BLaER1 treated with 17β-estradiol and CSF1 and Interleukin-3, amounts not matched to agents 10 nM and 100 nM (cell line): ENCODE data around the gene PLA2G4B.
A peak's percentile ranks its signal among the peaks of the same experiment; 100 is the strongest.
"Not testable (repeated sequence)": the region's sequence is repeated elsewhere in the genome, so short reads cannot be mapped to it uniquely, and the experiment has no call there.

ENCODE experiments used
- H3K27ac ChIP-seq, 11 experiments: shearing (Covaris generic); formaldehyde crosslinking; 2 replicates each; pipeline ENCODE4 v1.8.1; 2022
- H3K27me3 ChIP-seq, 11 experiments: shearing (Covaris generic); formaldehyde crosslinking; 2 replicates each; pipeline ENCODE4 v1.8.1; 2022
- H3K36me3 ChIP-seq, 11 experiments: shearing (Covaris generic); formaldehyde crosslinking; 2 replicates each; pipeline ENCODE4 v1.8.1; 2022
- H3K4me1 ChIP-seq, 10 experiments: shearing (Covaris generic); formaldehyde crosslinking; 2 replicates each; pipeline ENCODE4 v1.8.1; 2022
- H3K4me2 ChIP-seq, 11 experiments: shearing (Covaris generic); formaldehyde crosslinking; 2 replicates each; pipeline ENCODE4 v1.8.1; 2022
- H3K4me3 ChIP-seq, 10 experiments: shearing (Covaris generic); formaldehyde crosslinking; 2 replicates each; pipeline ENCODE4 v1.8.1; 2022
- H3K9ac ChIP-seq, 11 experiments: shearing (Covaris generic); formaldehyde crosslinking; 2 replicates each; pipeline ENCODE4 v1.8.1; 2022
- H3K9me3 ChIP-seq, 11 experiments: shearing (Covaris generic); formaldehyde crosslinking; replicated peaks in 1 of 11; 2 replicates each; pipeline ENCODE4 v1.8.1; 2022
- H4K20me1 ChIP-seq, 11 experiments: shearing (Covaris generic); formaldehyde crosslinking; 2 replicates each; pipeline ENCODE4 v1.8.1; 2022
- Cebpa-rat ChIP-seq, 11 experiments: shearing (Covaris generic); IDR thresholded peaks; 2 replicates each; pipeline ENCODE4 v1.8.1; 2022

Gene PLA2G4B

GRCh38 chr15:41827290-41827879 lies 11.3 kb upstream of the PLA2G4B start:
- H3K4me2 ChIP-seq = peak overlapping the region; percentile 93 to 100 (median 98)
- no peaks in the 10 kb centered on the region for H3K9me3 ChIP-seq
- H3K4me3 ChIP-seq = peak overlapping the region; percentile 78 to 93 (median 84)
- peak overlapping the region; percentile 46 to 88 (median 84); a peak in 21 of 22 replicates for H3K9ac ChIP-seq
- peaks cover 0 to 13% (median 8%) of the 10 kb centered on the region in 11 experiments; a peak in 10 of 22 replicates for H3K27me3 ChIP-seq
- peak overlapping the region in 7 of 11 experiments; percentile 9 to 39 (median 38); a peak in 8 of 22 replicates for H3K27ac ChIP-seq
- no peak for TF ChIP-seq Cebpa-rat (IDR thresholded peaks at IDR 0.05)
- peaks cover 37 to 48% (median 46%) of the 10 kb centered on the region in 10 experiments for H3K4me1 ChIP-seq
- H4K20me1 ChIP-seq = peaks cover 9 to 71% (median 21%) of the 10 kb centered on the region in 11 experiments; a peak in 16 of 22 replicates
- H3K36me3 ChIP-seq = peaks cover 24 to 52% (median 35%) of the 10 kb centered on the region in 11 experiments; a peak in 21 of 22 replicates

DNA sequence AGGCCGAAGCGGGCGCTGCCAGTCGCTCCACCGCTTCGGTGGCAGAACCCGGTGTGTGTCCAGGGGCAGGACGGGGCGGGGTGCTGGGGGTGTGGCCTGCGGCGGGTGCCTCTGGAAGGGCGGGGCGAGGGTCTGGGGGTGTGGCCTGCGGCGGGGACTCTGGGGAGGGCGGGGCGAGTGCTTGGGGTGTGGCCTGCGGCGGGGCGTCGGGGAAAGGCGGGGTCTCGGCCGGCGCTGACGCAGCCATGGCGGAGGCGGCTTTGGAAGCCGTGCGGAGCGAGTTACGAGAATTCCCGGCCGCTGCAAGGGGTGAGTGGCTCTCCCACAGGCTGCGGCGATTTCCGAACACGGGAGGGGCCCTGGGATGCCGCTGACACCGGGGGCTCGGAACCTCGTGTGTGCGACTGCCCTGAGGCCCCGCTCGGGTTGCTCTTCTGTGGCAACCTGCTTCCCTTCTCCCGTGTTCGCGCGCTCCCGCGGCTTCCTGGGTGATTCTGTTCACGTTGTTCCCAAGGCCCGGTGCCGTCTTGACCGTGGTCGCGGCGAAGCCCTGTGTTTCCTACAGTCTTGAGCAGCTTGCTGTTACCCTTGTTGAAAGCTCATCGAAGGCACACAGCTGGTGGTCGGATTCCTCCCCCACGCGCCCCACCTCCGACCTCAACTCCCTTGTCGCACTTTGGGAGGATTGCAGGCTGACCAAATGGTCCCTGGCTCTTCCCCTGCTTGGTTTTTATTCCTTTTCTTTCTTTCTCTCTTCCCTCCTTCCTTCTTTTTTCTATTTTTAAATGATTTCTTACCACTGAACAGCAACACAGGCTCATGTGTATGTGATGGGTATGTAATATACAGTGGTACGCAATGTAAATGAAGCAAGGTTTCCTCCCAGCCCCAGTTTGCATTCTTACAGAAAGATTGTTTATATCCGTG lies 10.5 kb upstream of the PLA2G4B start, which contains the start of gene JMJD7:
Gene JMJD7, plus strand, starts transcription at position 213 of the 927 bp plus-strand sequence. Its CDS starts 33 bp downstream, at position 246.
- H3K36me3 ChIP-seq = peaks cover 19 to 45% (median 28%) of the 10 kb centered on the region in 11 experiments; a peak in 20 of 22 replicates
- no peaks in the 10 kb centered on the region for H3K9me3 ChIP-seq
- peak within 1 kb of the TSS; percentile 74 to 88 (median 84) for H3K9ac ChIP-seq
- H4K20me1 ChIP-seq = peaks cover 9 to 70% (median 21%) of the 10 kb centered on the region in 11 experiments; a peak in 16 of 22 replicates
- peak within 1 kb of the TSS; percentile 37 to 82 (median 76); a peak in 21 of 22 replicates for H3K27ac ChIP-seq
- no peak for TF ChIP-seq Cebpa-rat (IDR thresholded peaks at IDR 0.05)
- peaks cover 44 to 56% (median 54%) of the 10 kb centered on the region in 10 experiments for H3K4me1 ChIP-seq
- H3K4me3 ChIP-seq = peak within 1 kb of the TSS; percentile 78 to 93 (median 84)
- H3K27me3 ChIP-seq = peaks cover 0 to 13% (median 8%) of the 10 kb centered on the region in 11 experiments; a peak in 10 of 22 replicates
- H3K4me2 ChIP-seq = peak within 1 kb of the TSS; percentile 93 to 100 (median 99)

DNA sequence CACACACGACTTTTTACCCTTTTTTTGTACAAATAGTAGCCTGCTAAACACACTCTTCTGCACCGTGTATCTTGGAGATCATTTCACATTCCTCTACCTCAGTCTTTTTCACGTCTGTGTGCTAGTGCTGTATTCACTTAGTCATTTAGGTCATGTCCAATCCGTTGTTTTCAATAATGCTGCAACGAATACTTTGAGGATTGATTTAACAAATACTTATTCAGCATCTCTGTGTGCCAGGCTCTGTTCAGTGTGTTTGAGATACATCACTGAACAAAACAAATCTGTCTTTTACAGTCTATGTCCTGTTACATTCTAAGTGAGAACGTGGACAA lies 9.9 kb upstream of the PLA2G4B start:
- Histone ChIP-seq H3K9ac (peak overlapping the region; percentile 74 to 88 (median 84); a peak in 19 of 22 replicates), H4K20me1 (peaks cover 9 to 66% (median 21%) of the 10 kb centered on the region in 11 experiments; a peak in 16 of 22 replicates), H3K27ac (peak overlapping the region in 2 of 11 experiments; percentile 81 to 82; a peak in 2 of 22 replicates), H3K4me2 (peak overlapping the region; percentile 83 to 100 (median 96)), H3K9me3 (no peaks in the 10 kb centered on the region), H3K4me1 (peaks cover 44 to 62% (median 60%) of the 10 kb centered on the region in 10 experiments), H3K36me3 (peaks cover 13 to 39% (median 21%) of the 10 kb centered on the region in 11 experiments; a peak in 19 of 22 replicates), H3K27me3 (peaks cover 0 to 13% (median 8%) of the 10 kb centered on the region in 11 experiments; a peak in 10 of 22 replicates), H3K4me3 (peak overlapping the region; percentile 78 to 93 (median 84))
- TF ChIP-seq Cebpa-rat (IDR thresholded peaks at IDR 0.05) = no peak

- peak overlapping the region in 10 of 11 experiments; percentile 83 to 100 (median 97); a peak in 19 of 22 replicates for H3K4me2 ChIP-seq
- TF ChIP-seq Cebpa-rat (IDR thresholded peaks at IDR 0.05) = no peak
- no peaks in the 10 kb centered on the region for H3K9me3 ChIP-seq
- H3K9ac ChIP-seq = no peak overlapping the region
- peaks cover 9 to 71% (median 23%) of the 10 kb centered on the region in 11 experiments; a peak in 16 of 22 replicates for H4K20me1 ChIP-seq
- peaks cover 2 to 34% (median 9%) of the 10 kb centered on the region in 11 experiments; a peak in 15 of 22 replicates for H3K36me3 ChIP-seq
- peak overlapping the region in 3 of 11 experiments; percentile 71 to 79 (median 79); a peak in 2 of 22 replicates for H3K27ac ChIP-seq
- H3K27me3 ChIP-seq = peaks cover 0 to 13% (median 8%) of the 10 kb centered on the region in 11 experiments; a peak in 10 of 22 replicates
- peaks cover 44 to 75% (median 73%) of the 10 kb centered on the region in 10 experiments for H3K4me1 ChIP-seq
- no peak overlapping the region for H3K4me3 ChIP-seq
These were observed 8.5 kb upstream of the PLA2G4B start for GRCh38 chr15:41829959-41830646.

- Histone ChIP-seq H3K4me2 (peak overlapping the region; percentile 49 to 100 (median 96)), H3K27ac (peak overlapping the region in 7 of 11 experiments; percentile 30 to 86 (median 71); a peak in 12 of 22 replicates), H3K9ac (peak overlapping the region in 6 of 11 experiments; percentile 10 to 59 (median 48); a peak in 8 of 22 replicates), H3K27me3 (peaks cover 0 to 11% (median 8%) of the 10 kb centered on the region in 11 experiments; a peak in 10 of 22 replicates), H4K20me1 (peaks cover 9 to 71% (median 29%) of the 10 kb centered on the region in 11 experiments; a peak in 17 of 22 replicates), H3K36me3 (peaks cover 0 to 28% (median 2%) of the 10 kb centered on the region in 11 experiments; a peak in 8 of 22 replicates), H3K4me1 (peaks cover 51 to 87% (median 85%) of the 10 kb centered on the region in 10 experiments)
- not testable (repeated sequence) for H3K4me3 ChIP-seq, H3K9me3 ChIP-seq
These were observed 7.4 kb upstream of the PLA2G4B start for GRCh38 chr15:41831291-41831690.

DNA sequence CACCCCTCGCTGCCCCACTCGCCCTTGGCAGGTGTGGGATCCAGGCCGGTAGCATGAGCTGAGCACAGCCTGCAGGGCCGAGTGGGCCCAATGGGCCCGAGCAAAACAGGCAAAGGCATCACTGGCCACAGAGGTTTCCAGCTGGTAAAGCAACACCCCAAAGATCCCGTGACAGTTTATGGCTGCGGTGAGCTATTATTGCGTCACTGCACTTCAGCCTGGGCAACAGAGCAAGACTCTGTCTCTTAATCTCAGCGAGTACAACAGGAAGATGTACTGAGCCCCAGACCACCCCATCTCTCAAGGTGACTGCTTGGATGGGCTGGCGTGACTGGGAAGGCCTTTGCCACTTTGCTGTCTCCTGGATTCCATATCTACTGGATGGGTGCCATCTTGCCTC lies 6.4 kb upstream of the PLA2G4B start:
- peak in 8 of 11 experiments; percentile 14 to 87 (median 70); a peak in 11 of 22 replicates for TF ChIP-seq Cebpa-rat (IDR thresholded peaks at IDR 0.05)
- Histone ChIP-seq H3K9me3 (no peaks in the 10 kb centered on the region), H3K4me3 (0 out of 20 replicates have a peak overlapping the region, but pooled peaks of 1 of the 10 experiments have one; percentile 10), H3K27me3 (peaks cover 0 to 4% (median 3%) of the 10 kb centered on the region in 11 experiments; a peak in 9 of 22 replicates), H3K36me3 (peaks cover 0 to 28% (median 0%) of the 10 kb centered on the region in 11 experiments; a peak in 7 of 22 replicates), H3K4me1 (peaks cover 51 to 94% (median 93%) of the 10 kb centered on the region in 10 experiments), H3K9ac (peak overlapping the region in 6 of 11 experiments; percentile 10 to 59 (median 53); a peak in 9 of 22 replicates), H3K27ac (peak overlapping the region in 7 of 11 experiments; percentile 16 to 86 (median 71); a peak in 13 of 22 replicates), H4K20me1 (peaks cover 9 to 76% (median 34%) of the 10 kb centered on the region in 11 experiments; a peak in 16 of 22 replicates), H3K4me2 (peak overlapping the region; percentile 49 to 100 (median 96))

- Histone ChIP-seq H4K20me1 (peaks cover 9 to 79% (median 34%) of the 10 kb centered on the region in 11 experiments; a peak in 16 of 22 replicates), H3K4me3 (peak overlapping the region in 1 of 10 experiments; percentile 10; a peak in 1 of 20 replicates), H3K4me2 (peak overlapping the region; percentile 49 to 100 (median 96)), H3K9ac (peak overlapping the region in 4 of 11 experiments; percentile 51 to 59 (median 56); a peak in 6 of 22 replicates), H3K27me3 (no peaks in the 10 kb centered on the region), H3K27ac (peak overlapping the region in 6 of 11 experiments; percentile 44 to 86 (median 75); a peak in 13 of 22 replicates), H3K4me1 (peaks cover 51 to 95% (median 93%) of the 10 kb centered on the region in 10 experiments), H3K36me3 (peaks cover 0 to 28% (median 2%) of the 10 kb centered on the region in 11 experiments; a peak in 7 of 22 replicates), H3K9me3 (no peaks in the 10 kb centered on the region)
- peak in 2 of 11 experiments; percentile 46 to 66; a peak in 2 of 22 replicates for TF ChIP-seq Cebpa-rat (IDR thresholded peaks at IDR 0.05)
These were observed 5.8 kb upstream of the PLA2G4B start for GRCh38 chr15:41832875-41833274.
